Thyroid gland (tissue), 4 donors: ENCODE measurements around the gene LYRM7. TPM values are rescaled to one million over a fixed set of nuclear protein-coding genes. Genes with fewer than 3 reads are reported as not detected.

Experiments used
- DNase-seq, 2 donors: peaks; one replicate each; pipeline ENCODE4 v3.0.0-alpha.2; 2019
- H3K27ac ChIP-seq, 3 donors: fragments of 200-600 bp; sonication (generic); 1 replicate in 2 of 3; 2 replicates in 1 of 3; pipeline ENCODE4 v1.5.1; 2016 to 2019; ENCODE audit warnings: mild to moderate bottlenecking in 1 of 3, moderate library complexity in 1 of 3
- H3K27me3 ChIP-seq: fragments of 200-600 bp; sonication (generic); one replicate; pipeline ENCODE4 v1.5.1; 2019
- H3K36me3 ChIP-seq, 2 donors: fragments of 200-600 bp; sonication (generic); one replicate each; pipeline ENCODE4 v1.5.1; 2016 to 2019
- H3K4me1 ChIP-seq, 2 donors: fragments of 200-600 bp; sonication (generic); one replicate each; pipeline ENCODE4 v1.5.1; 2017 to 2019
- H3K4me3 ChIP-seq, 3 donors: fragments of 200-600 bp; sonication (generic); replicated peaks in 1 of 3; 1 replicate in 2 of 3; 2 replicates in 1 of 3; pipeline ENCODE4 v1.5.1; 2016; ENCODE audit warnings: mild to moderate bottlenecking in 1 of 3
- H3K9me3 ChIP-seq: fragments of 200-600 bp; sonication (generic); one replicate; pipeline ENCODE4 v1.5.1; 2017
- POLR2A ChIP-seq, 2 donors: fragments of 450-650 bp; IDR thresholded peaks; one replicate each; pipeline ENCODE4 v1.6.1; 2017; ENCODE audit warnings: antibody characterized with exemption in 2 of 2, mild to moderate bottlenecking in 2 of 2, moderate library complexity in 1 of 2
- WGBS, 2 donors: methylation state at CpG; one replicate each; pipeline ENCODE4 v1.1.5; 2017; 5-methylcytosine and 5-hydroxymethylcytosine counted together
- intact Hi-C: fragments of 100-400 bp; cut with DNase I; formaldehyde crosslinking; loops from one replicate; pipeline ENCODE4 v1.15.1; 2023
- total RNA-seq, 4 donors: library from RNA; depleted of rRNA; stranded (reverse); fragments of >200 nt; gene quantifications; one replicate each; pipeline ENCODE4 v1.2.3, GENCODE V29; 2016
- TF ChIP-seq, protein P1 (sequence below), 6 experiments: fragments of 200-600 bp in 3 of 6; fragments of 450-650 bp in 3 of 6; sonication (generic) in 3 of 6; IDR thresholded peaks; one replicate each; pipeline ENCODE4 v1.5.1; 2016 to 2019; ENCODE audit warnings: antibody characterized with exemption in 6 of 6, mild to moderate bottlenecking in 2 of 6, inconsistent platforms in 1 of 6, moderate library complexity in 1 of 6

Gene LYRM7
- total RNA-seq, 4 donors from 2014 or later: 8.8 to 13.2 (median 9.5) TPM

GRCh38 chr5:131200560-131200959 lies 29.8 kb downstream of the LYRM7 start:
- H3K9me3 ChIP-seq: no peaks in the 10 kb centered on the region
- 95% methylated on average over 3 of the region's 3 CpGs for WGBS, 2 donors
- H3K36me3 ChIP-seq: no peaks in the 10 kb centered on the region
- no peaks in the 10 kb centered on the region for H3K27me3 ChIP-seq
- no peak overlapping the region for H3K4me3 ChIP-seq
- H3K4me1 ChIP-seq: no peaks in the 10 kb centered on the region
- no peak for DNase-seq
- TF ChIP-seq, protein P1, sequence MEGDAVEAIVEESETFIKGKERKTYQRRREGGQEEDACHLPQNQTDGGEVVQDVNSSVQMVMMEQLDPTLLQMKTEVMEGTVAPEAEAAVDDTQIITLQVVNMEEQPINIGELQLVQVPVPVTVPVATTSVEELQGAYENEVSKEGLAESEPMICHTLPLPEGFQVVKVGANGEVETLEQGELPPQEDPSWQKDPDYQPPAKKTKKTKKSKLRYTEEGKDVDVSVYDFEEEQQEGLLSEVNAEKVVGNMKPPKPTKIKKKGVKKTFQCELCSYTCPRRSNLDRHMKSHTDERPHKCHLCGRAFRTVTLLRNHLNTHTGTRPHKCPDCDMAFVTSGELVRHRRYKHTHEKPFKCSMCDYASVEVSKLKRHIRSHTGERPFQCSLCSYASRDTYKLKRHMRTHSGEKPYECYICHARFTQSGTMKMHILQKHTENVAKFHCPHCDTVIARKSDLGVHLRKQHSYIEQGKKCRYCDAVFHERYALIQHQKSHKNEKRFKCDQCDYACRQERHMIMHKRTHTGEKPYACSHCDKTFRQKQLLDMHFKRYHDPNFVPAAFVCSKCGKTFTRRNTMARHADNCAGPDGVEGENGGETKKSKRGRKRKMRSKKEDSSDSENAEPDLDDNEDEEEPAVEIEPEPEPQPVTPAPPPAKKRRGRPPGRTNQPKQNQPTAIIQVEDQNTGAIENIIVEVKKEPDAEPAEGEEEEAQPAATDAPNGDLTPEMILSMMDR (IDR thresholded peaks at IDR 0.05): no peak
- no peak for TF ChIP-seq POLR2A (IDR thresholded peaks at IDR 0.05)
- no peak overlapping the region for H3K27ac ChIP-seq
- intact Hi-C loops: no loop called here

- Histone ChIP-seq H3K4me3 (no peak overlapping the region), H3K36me3 (no peaks in the 10 kb centered on the region), H3K4me1 (peaks cover 8% of the 10 kb centered on the region in 2 donors), H3K27ac (no peak overlapping the region), H3K9me3 (no peaks in the 10 kb centered on the region), H3K27me3 (no peaks in the 10 kb centered on the region)
- TF ChIP-seq POLR2A (IDR thresholded peaks at IDR 0.05): no peak
- TF ChIP-seq, protein P1 (IDR thresholded peaks at IDR 0.05): no peak
- WGBS, 2 donors: 92 to 94% methylated on average over 2 of the region's 2 CpGs
- intact Hi-C loops: no loop called here
- no peak for DNase-seq
These were observed 34.2 kb downstream of the LYRM7 start for GRCh38 chr5:131204964-131205363.

GRCh38 chr5:131206061-131206460 lies 35.3 kb downstream of the LYRM7 start:
- H3K36me3 ChIP-seq: no peaks in the 10 kb centered on the region
- H3K9me3 ChIP-seq: no peaks in the 10 kb centered on the region
- intact Hi-C loops: no loop called here
- TF ChIP-seq, protein P1 (IDR thresholded peaks at IDR 0.05): no peak
- no peak for TF ChIP-seq POLR2A (IDR thresholded peaks at IDR 0.05)
- H3K4me1 ChIP-seq: peaks cover 8 to 10% of the 10 kb centered on the region in 2 donors
- DNase-seq: no peak
- WGBS, 2 donors: 85 to 98% methylated on average over 2 of the region's 2 CpGs
- H3K27ac ChIP-seq: no peak overlapping the region
- no peaks in the 10 kb centered on the region for H3K27me3 ChIP-seq
- H3K4me3 ChIP-seq: no peak overlapping the region

DNA sequence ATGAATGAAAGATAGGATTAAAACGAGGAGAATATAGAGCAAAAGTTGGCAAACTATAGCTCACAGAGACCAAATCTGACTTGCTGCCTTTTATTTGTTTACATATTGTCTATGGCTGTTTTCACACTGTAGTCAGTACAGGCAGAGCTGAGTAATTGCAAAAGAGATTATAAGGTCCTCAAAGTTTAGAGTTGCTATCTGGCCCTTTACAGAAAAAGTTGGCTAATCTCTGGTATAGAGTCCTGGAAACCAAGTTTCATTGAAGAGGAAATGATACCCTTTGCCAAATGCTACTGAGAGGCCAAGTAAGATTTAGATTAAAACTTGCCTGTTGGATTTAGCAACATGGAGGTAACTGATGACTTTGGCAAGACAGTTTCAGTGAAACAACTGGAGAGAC lies 36.0 kb downstream of the LYRM7 start:
- no peak for DNase-seq
- H3K4me1 ChIP-seq: peaks cover 8 to 10% of the 10 kb centered on the region in 2 donors
- WGBS, 2 donors: 66 to 75% methylated on average over 1 of the region's 1 CpG
- TF ChIP-seq, protein P1 (IDR thresholded peaks at IDR 0.05): no peak
- TF ChIP-seq POLR2A (IDR thresholded peaks at IDR 0.05): no peak
- H3K27me3 ChIP-seq: no peaks in the 10 kb centered on the region
- H3K9me3 ChIP-seq: no peaks in the 10 kb centered on the region
- intact Hi-C loops: no loop called here
- no peak overlapping the region for H3K4me3 ChIP-seq
- no peak overlapping the region for H3K27ac ChIP-seq
- no peaks in the 10 kb centered on the region for H3K36me3 ChIP-seq

DNA sequence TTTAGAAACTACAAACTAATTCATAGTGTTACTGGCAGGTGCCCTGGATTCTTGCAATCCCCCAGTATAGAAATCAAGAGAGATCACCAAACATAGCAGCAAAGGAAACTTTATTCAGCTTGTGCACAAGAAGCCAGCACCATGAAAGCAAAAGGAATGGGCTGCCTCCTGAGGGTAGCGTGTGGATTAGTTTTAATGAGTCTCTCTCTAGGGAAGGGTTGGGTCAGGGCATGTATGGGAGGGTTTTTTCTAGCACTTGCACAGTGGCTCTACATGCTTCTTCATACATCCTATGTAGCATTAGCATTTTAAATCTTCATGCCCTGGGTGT lies 38.4 kb downstream of the LYRM7 start:
- intact Hi-C loops: no loop called here
- no peak overlapping the region for H3K4me3 ChIP-seq
- no peaks in the 10 kb centered on the region for H3K27me3 ChIP-seq
- DNase-seq: no peak
- TF ChIP-seq, protein P1 (IDR thresholded peaks at IDR 0.05): no peak
- TF ChIP-seq POLR2A (IDR thresholded peaks at IDR 0.05): no peak
- H3K4me1 ChIP-seq: peaks cover 8 to 10% of the 10 kb centered on the region in 2 donors
- H3K9me3 ChIP-seq: no peaks in the 10 kb centered on the region
- H3K27ac ChIP-seq: peak overlapping the region; percentile 62 to 71 (median 69)
- 89 to 100% methylated on average over 1 of the region's 1 CpG for WGBS, 2 donors
- H3K36me3 ChIP-seq: no peaks in the 10 kb centered on the region
